Stimulated activated naive CD8-positive, alpha-beta T cell treated with anti-CD3 and anti-CD28 coated beads, Interleukin-15, Interleukin-2, amounts not matched to agents 100 U/mL and 50 U/mL, for 24 hours (primary cell): Measurements from ENCODE around the gene ERBIN.
"Not testable (repeated sequence)": the region's sequence is repeated elsewhere in the genome, so short reads cannot be mapped to it uniquely, and the experiment has no call there.

Source experiments
- ATAC-seq: fragments of 150-1000 bp; cut with Tn5 transposase; one replicate; pipeline ENCODE4 v1.10.0; 2021
- DNase-seq: peaks from one replicate; pipeline ENCODE4 v3.0.0; 2021

ERBIN gene

DNA sequence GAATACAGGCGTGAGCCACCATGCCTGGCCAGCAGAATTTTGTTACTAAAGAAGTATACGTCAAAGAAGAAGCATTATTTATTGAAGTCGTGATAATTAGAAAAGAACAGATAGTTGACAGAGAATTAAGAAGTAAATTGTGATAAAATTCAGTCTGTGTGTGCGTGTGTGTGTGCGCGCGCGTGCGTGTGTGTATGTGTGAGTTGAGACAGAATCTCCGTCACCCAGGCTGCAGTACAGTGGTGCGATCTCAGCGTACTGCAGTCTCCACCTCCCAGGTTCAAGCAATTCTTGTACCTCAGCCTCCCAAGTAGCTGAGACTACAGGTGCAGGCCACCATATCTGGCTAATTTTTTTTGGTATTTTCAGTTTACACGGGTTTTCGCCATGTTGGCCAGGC lies 77.8 kb downstream of the ERBIN start:
- DNase-seq (no peak), ATAC-seq (no peak)

DNA sequence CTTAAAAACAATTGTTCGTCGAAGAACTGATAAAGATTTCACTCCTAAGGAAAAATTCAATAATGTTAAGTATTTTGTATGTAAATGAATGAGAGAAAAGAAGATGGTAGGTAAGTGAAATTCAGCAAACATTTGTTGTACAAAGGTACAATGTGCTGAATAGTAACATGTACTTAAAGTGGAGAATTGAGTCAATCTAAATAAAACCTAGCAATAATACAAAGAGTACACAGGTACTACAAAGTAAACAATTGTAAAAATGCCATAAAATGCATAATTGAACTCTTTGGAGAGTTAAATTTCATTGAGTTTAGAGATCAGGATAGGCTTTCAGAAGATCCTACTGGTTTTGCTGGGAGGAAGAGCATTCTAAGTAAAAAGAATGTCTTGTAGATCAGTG lies 82.9 kb downstream of the ERBIN start:
- no peak for DNase-seq
- no peak for ATAC-seq

DNA sequence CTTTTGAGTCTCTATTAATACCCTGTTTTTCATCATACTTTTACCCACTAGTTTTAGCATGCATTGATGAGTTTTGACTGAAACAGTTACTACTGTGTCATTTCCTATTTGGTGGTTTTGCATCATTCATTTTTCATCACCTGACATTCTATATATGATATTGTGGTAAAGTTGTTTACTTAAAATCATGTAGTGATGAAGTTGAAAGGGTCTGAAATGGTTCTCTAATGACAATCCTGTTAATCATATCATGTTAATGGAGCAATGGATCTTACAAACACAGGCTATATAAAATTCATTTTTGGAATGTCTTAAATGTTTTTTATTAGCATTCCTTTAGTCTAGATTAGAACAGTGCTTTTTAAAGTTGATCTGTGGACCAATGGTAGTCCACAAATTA lies 84.1 kb downstream of the ERBIN start:
- ATAC-seq (peak; percentile 46), DNase-seq (no peak)

DNA sequence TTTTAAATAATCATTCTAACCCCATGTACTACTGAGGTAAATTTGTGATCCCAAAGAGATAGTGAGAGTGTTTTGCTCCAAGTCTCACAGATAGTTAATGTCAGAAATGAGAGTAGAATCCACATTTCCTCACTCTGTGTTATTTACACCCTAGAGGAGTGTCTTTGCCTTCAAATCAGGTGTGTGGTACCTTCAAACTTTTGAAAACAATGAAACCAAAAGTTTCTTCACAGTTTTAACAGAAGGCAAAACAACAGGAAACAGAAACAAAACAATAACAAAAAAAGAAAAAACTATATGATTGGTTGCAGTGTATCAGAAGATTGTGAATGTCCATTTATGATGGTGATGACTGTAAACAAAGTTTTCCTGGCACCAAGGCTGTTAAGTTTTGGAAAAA lies 85.9 kb downstream of the ERBIN start:
- no peak for DNase-seq
- ATAC-seq, result no peak

DNA sequence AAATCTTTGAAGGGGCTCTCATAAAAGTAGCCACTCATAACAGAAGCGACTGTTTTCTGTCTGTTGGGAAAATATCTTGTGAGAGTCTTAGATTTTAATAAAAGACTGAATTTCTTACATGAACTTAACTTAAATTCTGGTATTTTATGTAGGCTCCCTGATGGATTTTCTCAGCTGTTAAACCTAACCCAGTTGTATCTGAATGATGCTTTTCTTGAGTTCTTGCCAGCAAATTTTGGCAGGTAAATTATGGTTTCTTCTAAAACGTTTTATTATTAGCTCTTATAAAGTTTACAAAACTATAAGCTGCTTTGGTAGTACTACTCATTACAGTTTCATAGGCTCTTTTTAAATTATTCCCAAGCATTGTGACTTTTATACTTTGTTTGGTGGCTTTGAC lies 87.0 kb downstream of the ERBIN start:
- DNase-seq, result no peak
- ATAC-seq, result no peak

DNA sequence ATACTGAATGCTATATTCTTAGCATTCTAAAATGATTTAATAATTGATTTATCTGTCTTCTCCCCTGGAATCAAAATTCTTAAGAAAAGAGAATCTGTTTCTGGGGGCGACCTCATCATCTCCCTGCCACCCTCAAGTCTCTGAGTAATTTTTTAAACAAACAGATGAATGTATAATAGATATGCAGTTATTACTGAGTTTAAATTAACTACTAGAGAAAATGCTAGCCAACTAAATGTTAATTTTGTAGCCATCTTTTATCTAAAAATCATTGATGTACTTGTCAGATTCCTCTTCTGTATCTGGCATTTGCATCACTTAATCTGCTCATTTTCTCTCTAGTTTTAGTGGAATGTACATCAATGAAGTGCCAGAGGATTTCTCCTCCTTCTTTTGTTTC lies 87.5 kb downstream of the ERBIN start:
- DNase-seq (no peak), ATAC-seq (no peak)

DNA sequence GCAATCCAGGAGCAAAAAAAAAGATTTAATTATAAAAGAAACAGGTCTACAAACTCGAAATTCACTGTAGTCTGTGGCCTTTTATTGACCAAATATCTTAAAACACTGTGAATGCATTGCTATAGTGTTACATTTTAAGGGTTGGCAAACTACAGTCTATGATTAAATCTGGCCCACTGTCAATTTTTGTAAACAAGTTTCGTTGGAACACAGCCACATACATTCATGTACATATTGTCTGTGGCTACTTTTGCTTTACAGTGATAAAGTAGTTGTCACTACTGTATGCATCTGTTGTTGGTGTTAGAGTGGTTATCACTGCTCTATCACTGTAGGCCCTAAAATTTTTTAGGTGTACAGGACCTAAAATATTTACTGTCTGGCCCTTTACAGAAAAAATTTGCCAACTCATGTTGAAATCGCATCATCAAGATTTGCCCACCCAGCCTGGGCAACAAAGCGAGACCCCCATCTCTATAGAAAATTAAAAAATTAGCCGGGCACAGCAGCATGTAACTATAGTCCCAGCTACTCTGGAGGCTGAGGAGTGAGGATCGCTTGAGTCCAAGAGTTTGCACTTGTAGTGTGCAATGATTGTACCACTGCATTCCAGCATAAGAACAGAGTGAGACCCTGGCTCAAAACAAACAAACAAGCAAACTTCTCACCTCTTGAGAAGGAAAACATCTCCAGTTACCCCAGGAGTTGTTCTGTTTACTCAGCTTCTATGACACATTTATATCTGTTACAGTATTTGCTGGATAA lies 89.0 kb downstream of the ERBIN start:
- DNase-seq (no peak), ATAC-seq (no peak)

DNA sequence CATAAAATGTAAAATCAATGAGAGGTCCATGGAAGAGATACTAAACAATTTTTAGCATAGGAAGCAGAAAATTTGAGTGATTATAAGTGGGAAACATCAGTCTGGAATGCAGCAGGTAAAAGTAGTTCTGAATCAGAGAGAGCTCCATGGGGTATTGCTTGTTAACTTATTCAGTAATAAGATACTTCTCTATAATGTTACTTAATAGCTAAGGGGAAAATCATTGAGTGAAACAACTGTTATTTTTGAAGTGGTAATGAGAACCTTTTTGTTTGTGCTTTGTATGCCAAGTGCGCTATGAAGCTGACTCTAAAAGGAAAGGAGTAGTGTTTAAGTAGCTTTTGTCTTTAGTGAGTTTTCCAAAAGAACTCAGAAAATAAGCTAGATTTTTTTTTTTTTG lies 95.2 kb downstream of the ERBIN start:
- ATAC-seq, result no peak
- DNase-seq, result no peak

DNA sequence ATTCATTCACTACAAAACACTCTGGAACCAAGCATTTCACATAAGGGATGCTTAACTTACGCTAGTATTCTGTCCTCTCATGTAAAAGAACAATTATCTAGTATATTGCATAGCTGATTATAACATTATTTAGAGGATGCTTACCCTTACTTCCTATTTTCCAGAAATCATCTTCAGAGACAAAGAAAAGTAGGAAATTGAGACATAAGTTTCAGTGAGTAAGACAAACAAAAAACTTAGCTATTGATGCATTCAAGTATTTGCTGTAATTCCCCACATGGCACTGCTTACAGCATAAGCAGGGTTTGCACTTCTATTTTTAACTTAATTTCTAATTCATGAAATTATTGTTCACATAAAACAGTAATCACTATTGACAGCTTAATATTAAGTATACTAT lies 112.9 kb downstream of the ERBIN start:
- DNase-seq, result no peak
- ATAC-seq, result no peak

DNA sequence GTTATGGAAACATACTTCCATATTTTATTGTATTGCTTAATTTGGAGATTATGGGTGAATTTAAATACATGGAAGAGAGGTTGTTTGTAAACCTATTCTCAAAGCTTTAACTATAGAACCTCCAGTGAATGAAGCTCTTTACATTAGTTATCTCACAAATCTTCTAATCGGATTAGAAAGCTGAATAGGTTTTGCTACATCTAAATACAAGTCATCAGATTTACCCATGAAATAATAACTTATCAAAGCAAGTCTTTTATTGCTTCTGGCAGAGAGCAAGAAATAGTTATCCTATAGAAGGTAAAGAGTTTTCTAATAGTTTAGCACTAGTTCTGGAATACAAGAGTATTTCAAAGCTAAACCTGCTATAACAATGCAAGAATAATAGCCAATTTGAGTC lies 113.3 kb downstream of the ERBIN start:
- no peak for DNase-seq
- no peak for ATAC-seq

DNA sequence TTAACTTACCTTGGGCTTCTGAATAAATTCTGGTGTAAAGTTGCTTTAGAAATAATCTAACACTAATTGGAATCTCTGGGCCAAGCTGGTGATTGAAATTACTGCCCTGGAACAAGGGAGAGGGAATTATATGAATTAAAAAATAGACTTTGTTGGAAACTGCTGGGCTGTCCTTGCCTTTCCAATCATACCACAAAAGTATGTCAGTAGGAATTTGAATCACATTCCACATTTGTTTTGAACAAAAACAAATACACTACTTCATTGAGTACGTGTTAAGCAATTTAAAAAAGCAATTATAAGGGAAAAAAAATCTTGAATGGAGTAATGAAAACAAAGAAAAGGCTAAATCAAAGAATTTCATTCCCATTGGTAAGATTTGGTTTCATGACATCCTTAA lies 115.3 kb downstream of the ERBIN start:
- no peak for ATAC-seq
- no peak for DNase-seq

DNA sequence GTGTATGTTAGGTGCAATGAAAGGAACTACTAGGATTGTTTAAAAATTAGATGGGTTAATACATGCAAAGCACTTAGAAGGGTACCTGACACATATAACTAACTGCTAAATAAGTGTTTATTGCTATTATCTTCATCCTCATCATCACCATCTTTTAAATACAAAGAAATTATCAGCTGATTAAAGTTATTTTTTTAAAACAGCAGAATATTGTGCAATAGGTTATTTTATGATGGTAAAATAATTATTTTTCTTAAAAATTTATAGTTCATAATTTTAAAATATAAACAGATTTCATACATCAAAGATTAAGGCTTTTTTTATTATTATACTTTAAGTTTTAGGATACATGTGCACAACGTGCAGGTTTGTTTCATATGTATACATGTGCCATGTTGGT lies 130.9 kb downstream of the ERBIN start:
- DNase-seq (no peak), ATAC-seq (no peak)

DNA sequence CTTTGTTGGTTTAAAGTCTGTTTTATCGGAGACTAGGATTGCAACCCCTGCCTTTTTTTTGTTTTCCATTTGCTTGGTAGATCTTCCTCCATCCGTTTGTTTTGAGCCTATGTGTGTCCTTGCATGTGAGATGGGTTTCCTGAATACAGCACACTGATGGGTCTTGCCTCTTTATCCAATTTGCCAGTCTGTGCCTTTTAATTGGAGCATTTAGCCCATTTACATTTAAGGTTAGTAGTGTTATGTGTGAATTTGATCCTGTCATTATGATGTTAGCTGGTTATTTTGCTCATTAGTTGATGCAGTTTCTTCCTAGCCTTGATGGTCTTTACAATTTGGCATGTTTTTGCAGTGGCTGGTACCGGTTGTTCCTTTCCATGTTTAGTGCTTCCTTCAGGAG lies 134.9 kb downstream of the ERBIN start:
- ATAC-seq, DNase-seq: not testable (repeated sequence)

DNA sequence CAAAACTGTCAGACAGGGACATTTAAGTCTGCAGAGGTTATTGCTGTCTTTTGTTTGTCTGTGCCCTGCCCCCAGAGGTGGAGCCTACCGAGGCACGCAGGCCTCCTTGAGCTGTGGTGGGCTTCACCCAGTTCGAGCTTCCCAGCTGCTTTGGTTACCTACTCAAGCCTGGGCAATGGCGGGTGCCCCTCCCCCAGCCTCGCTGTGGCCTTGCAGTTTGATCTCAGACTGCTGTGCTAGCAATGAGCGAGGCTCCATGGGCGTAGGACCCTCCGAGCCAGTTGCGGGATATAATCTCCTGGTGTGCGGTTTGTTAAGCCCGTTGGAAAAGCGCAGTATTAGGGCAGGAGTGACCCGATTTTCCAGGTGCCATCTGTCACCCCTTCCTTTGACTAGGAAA lies 136.7 kb downstream of the ERBIN start:
- ATAC-seq, DNase-seq: not testable (repeated sequence)

DNA sequence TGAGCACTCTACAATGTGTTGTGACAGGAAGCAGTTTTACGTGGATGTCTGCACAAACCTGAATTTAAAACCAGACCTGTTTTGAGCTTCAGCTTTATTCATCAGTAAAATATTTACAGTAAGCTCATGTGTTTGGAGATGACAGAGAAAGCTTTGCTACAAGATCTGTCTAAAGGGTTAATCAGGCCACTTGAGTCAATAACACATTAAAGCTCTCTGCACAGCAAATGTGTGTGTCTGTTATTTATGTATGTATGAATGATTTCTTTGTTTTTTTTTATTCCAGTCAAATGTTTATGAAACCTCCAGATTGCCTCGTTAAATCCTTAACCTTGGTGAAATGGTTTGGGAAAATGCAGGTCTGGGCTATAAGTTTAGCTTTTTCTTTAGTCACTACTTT lies 140.5 kb downstream of the ERBIN start:
- DNase-seq, result no peak
- no peak for ATAC-seq

DNA sequence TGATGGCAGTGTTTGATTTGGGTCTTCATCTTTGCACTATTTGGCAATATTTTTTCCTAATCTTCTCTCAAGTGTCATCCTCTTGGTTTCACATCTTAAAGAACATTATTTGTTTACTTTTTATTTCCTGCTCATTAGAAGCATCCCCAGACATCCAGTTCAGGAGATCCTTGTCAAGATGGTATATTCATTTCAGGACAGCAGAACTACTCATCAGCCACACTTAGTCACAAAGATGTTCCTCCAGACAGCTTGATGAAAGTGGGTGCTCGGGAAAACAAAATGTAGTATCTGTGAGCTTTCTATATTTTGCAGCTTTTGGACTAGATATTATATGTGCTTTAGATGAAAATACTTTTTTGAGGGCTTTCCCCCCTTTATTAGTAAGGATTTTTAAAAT lies 145.7 kb downstream of the ERBIN start:
- ATAC-seq, result peak; percentile 57
- no peak for DNase-seq

DNA sequence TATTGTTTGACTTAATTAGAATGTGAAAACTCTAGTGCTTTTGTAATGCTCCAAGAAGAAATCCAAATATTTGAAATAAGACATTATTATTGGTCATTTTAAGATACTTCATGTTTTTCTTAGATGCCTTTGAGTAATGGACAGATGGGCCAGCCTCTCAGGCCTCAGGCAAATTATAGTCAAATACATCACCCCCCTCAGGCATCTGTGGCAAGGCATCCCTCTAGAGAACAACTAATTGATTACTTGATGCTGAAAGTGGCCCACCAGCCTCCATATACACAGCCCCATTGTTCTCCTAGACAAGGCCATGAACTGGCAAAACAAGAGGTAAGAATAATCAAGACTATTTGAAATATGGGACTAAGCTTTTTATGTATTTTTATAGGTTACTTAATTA lies 148.5 kb downstream of the ERBIN start:
- no peak for DNase-seq
- no peak for ATAC-seq

DNA sequence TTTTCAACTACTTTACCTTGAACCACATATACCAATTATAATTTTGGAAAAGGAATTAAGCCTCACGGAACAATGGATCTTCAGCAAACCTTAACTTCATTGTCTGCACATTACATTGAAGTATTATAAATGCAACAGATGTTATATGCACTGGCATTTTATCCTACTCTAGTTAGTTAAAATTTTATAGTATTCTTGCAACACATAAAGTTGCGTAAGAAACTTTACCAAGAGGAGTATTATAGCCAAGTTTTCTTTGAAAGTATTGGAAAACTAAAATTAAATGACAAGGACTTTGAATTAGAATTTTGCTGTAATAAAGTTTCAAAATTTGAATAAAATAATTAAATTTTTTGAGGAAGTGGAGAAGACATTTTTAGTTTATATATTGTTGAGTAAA lies 154.3 kb downstream of the ERBIN start:
- no peak for DNase-seq
- ATAC-seq, result no peak

DNA sequence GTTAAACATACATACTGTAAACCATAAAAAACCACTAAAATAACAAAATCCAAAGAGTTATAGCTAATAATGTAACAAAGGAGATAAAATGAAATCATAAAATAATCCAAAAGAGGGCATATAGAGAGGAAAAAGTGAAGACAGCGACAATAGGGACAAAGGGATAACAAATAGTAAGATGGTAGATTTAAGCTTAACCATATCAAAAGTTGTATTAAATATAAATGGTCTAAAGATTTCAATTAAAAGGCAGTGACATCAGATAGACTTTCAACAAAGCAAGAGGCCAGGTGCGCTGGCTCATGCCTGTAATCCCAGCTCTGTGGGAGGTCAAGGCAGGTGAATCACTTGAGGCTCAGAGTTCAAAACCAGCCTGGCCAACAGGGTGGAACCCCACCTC lies 163.0 kb downstream of the ERBIN start:
- no peak for ATAC-seq
- DNase-seq, result no peak

DNA sequence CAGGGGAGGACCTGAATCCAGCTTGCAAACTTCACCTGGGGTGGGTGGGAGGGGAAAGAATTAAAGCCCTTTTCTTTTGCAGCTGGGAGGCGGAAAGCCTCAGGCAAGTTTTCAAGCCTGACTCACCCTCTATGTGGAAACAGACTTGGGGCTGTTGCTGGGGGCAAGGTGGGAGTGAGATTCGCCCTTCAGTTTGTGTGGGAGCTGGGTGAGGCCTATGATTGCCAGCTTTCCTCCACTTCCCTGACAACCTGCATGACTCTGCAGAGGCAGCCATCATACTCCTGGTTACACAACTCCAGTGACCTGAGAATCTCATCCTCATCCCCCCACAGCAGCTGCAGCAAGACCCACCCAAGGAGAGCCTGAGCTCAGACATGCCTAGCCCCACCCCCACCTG lies 174.5 kb downstream of the ERBIN start:
- DNase-seq (no peak), ATAC-seq (no peak)

DNA sequence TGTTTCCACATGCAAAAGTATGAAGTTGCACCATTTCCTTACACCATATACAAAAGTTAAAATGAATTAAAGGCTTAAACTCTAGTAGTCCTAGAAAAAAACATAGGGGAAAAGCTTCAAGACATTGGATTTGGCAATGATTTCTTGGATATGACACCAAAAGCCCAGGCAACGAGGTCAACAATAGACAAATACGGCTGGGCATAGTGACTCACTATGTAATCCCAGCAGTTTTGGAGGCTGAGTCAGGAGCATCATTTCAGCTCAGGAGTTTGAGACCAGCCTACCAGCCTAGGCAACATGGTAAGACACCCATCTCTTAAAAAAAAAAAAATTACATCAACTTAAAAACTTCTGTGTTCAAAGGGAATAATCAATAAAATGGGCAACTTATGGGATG lies 186.8 kb downstream of the ERBIN start:
- DNase-seq (no peak), ATAC-seq (no peak)

DNA sequence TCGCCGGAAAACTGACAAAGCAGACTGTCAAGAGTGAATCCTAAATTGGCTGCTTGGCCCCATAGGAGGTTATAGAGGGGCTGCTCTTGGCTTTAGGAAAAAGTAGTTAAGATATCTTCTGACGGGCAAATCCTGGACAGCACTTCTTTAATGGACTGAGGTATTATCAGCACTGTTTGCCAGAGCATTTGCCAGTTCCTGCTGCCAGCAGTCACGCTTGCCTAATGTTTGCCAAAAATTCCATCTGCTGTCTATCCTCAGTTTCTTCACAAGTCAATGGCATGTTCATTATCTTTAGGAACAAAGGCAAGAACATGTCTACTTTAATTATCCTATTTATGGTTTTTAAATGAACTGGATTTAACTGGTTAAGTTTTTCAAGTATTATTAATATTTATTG lies 191.9 kb downstream of the ERBIN start:
- DNase-seq (no peak), ATAC-seq (no peak)

DNA sequence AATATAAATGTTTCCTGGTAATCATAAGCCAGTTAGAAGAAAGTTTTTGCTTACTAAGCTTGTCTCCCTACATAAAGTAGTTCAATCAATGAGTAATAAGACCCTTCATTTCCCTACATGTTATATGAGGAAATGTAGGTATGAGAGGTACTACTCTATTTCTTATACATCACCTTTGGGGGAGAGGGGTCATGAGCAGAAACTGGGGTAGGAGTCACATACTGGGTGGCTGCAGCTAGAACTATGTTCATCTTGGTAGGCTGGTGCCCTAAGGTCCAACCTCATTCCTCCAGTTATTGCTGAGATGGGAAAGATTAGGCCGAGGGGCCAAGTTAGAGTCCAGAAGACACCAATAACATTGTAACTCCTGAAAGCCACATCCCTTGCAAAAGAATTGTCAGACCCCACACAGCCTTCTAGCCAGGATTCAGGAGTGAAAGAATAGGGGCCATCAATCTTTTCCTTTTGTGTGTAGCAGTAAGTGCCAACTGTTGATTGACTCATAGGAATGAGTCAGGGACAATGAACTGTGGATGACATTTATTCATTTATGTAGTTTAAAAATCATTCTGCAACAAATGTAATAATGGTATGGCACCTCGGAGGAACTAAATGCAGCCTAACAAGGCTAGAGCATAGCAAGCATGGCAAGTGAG lies 196.1 kb downstream of the ERBIN start:
- ATAC-seq (peak; percentile 52), DNase-seq (no peak)

DNA sequence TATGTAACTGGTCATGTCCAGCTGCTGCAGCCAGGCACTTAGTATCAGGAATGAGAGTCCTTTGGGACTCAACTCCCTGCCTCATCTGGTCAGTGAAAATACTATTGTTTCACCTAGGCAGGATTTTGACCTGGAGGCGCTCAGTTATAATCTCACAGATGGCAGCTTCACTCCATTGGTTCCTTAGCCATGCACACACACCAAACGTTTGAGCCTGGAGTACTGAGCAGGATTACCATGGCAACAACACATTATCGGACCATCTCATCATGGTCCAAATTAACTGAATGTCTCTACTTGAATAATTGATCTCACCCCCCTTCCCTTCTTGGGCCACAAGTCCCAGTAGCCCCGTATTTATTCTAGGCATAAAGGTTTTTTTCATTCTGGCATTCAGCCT lies 202.8 kb downstream of the ERBIN start:
- DNase-seq (no peak), ATAC-seq (no peak)
